ENCODE measurements around the gene ITPKC.

ITPKC gene

GRCh38 chr19:40716482-40717324 is at the start of gene ITPKC, which contains the start of gene COQ8B:
Gene ITPKC (plus strand): TSS chr19:40717112. CDS start chr19:40717136, 24 bp downstream.
Gene COQ8B (minus strand): TSS chr19:40716886. CDS start chr19:40714632, 2,254 bp downstream.
- DNase-seq: peak; percentile 100

- no peak for DNase-seq
Observed at GRCh38 chr19:40667602-40668001, 49.3 kb upstream of the ITPKC start.

GRCh38 chr19:40668991-40669614 is 47.8 kb upstream of the ITPKC start:
- no peak for DNase-seq

GRCh38 chr19:40671404-40671803 is 45.5 kb upstream of the ITPKC start:
- DNase-seq: no peak

GRCh38 chr19:40672038-40672437 is 44.9 kb upstream of the ITPKC start:
- no peak for DNase-seq

GRCh38 chr19:40672573-40673299 is 44.2 kb upstream of the ITPKC start:
- no peak for DNase-seq

- no peak for DNase-seq
Observed at GRCh38 chr19:40673397-40673796, 43.5 kb upstream of the ITPKC start.

- DNase-seq: no peak
Observed at GRCh38 chr19:40674291-40674690, 42.6 kb upstream of the ITPKC start.

- no peak for DNase-seq
Observed at GRCh38 chr19:40677156-40677555, 39.8 kb upstream of the ITPKC start.

- no peak for DNase-seq
Observed at GRCh38 chr19:40681039-40681438, 35.9 kb upstream of the ITPKC start.

GRCh38 chr19:40682431-40682964 is 34.4 kb upstream of the ITPKC start:
- DNase-seq: no peak

GRCh38 chr19:40683437-40683836 is 33.5 kb upstream of the ITPKC start:
- no peak for DNase-seq

- DNase-seq: no peak
Observed at GRCh38 chr19:40684280-40684679, 32.6 kb upstream of the ITPKC start.

- DNase-seq: no peak
Observed at GRCh38 chr19:40685016-40685526, 31.8 kb upstream of the ITPKC start.

GRCh38 chr19:40685563-40685962 is 31.3 kb upstream of the ITPKC start:
- DNase-seq: no peak

- DNase-seq: peak; percentile 19
Observed at GRCh38 chr19:40686882-40687524, 29.9 kb upstream of the ITPKC start.

- no peak for DNase-seq
Observed at GRCh38 chr19:40687525-40688016, 29.3 kb upstream of the ITPKC start.

- no peak for DNase-seq
Observed at GRCh38 chr19:40688309-40688708, 28.6 kb upstream of the ITPKC start.

GRCh38 chr19:40688987-40689338 is 27.9 kb upstream of the ITPKC start:
- no peak for DNase-seq

- DNase-seq: peak; percentile 52
Observed at GRCh38 chr19:40689339-40690049, 27.4 kb upstream of the ITPKC start.

- DNase-seq: no peak
Observed at GRCh38 chr19:40690050-40690692, 26.7 kb upstream of the ITPKC start, which contains the start of gene NUMBL. Gene NUMBL (minus strand): TSS chr19:40690651. CDS start chr19:40690483, 168 bp downstream.
